NB4 (cell line): ENCODE data around the gene PARD3.

Experiments
- DNase-seq: peaks from one replicate; pipeline ENCODE4 v3.0.0; 2010; ENCODE audit warnings: low read depth
- H3K4me3 ChIP-seq: one replicate; pipeline ENCODE4 v1.5.1; 2011; ENCODE audit warnings: mild to moderate bottlenecking, low read depth, low read length, moderate library complexity
- CTCF ChIP-seq: IDR thresholded peaks from one replicate; pipeline ENCODE4 v1.5.1; 2012; ENCODE audit warnings: low read depth, low read length
- MAX ChIP-seq: IDR thresholded peaks from 2 replicates; pipeline ENCODE4 v1.6.1; 2011; ENCODE audit warnings: low read depth, low read length
- MYC ChIP-seq: IDR thresholded peaks from 2 replicates; pipeline ENCODE4 v1.6.1; 2011; ENCODE audit warnings: low read depth, low read length
- POLR2A ChIP-seq: IDR thresholded peaks from 2 replicates; pipeline ENCODE4 v1.6.1; 2011; ENCODE audit warnings: mild to moderate bottlenecking; ENCODE audit not compliant: insufficient read length; ENCODE audit errors: extremely low read depth

PARD3 gene

GRCh38 chr10:34286136-34286739 is 528.9 kb downstream of the PARD3 start:
- no peak for TF ChIP-seq MAX
- no peak for TF ChIP-seq MYC
- no peak for TF ChIP-seq CTCF
- TF ChIP-seq POLR2A: no peak
- H3K4me3 ChIP-seq: no peak overlapping the region
- peak; percentile 1 for DNase-seq

GRCh38 chr10:34281661-34282582 is 533.2 kb downstream of the PARD3 start:
- DNase-seq: no peak
- TF ChIP-seq MAX: no peak
- TF ChIP-seq POLR2A: no peak
- no peak for TF ChIP-seq CTCF
- no peak for TF ChIP-seq MYC
- H3K4me3 ChIP-seq: no peak overlapping the region

- no peak for TF ChIP-seq MYC
- TF ChIP-seq POLR2A: no peak
- no peak for TF ChIP-seq MAX
- DNase-seq: no peak
- H3K4me3 ChIP-seq: no peak overlapping the region
Observed at GRCh38 chr10:34280599-34281374, 534.3 kb downstream of the PARD3 start.

GRCh38 chr10:34275626-34276130 is 539.4 kb downstream of the PARD3 start:
- DNase-seq: no peak
- TF ChIP-seq POLR2A: no peak
- TF ChIP-seq CTCF: no peak
- no peak for TF ChIP-seq MYC
- no peak for TF ChIP-seq MAX
- no peak overlapping the region for H3K4me3 ChIP-seq

- no peak for TF ChIP-seq CTCF
- TF ChIP-seq MAX: no peak
- H3K4me3 ChIP-seq: no peak overlapping the region
- DNase-seq: no peak
Observed at GRCh38 chr10:34274906-34275305, 540.2 kb downstream of the PARD3 start.

- no peak for DNase-seq
- TF ChIP-seq POLR2A (no peak), MYC (no peak), MAX (no peak), CTCF (no peak)
- H3K4me3 ChIP-seq: no peak overlapping the region
Observed at GRCh38 chr10:34273340-34273739, 541.8 kb downstream of the PARD3 start.
